Measurements from ENCODE around the gene WIZ.
A peak's percentile ranks its signal among the peaks of the same experiment; 100 is the strongest.
"Not testable (repeated sequence)": the region's sequence is repeated elsewhere in the genome, so short reads cannot be mapped to it uniquely, and the experiment has no call there.

Gene WIZ

DNA sequence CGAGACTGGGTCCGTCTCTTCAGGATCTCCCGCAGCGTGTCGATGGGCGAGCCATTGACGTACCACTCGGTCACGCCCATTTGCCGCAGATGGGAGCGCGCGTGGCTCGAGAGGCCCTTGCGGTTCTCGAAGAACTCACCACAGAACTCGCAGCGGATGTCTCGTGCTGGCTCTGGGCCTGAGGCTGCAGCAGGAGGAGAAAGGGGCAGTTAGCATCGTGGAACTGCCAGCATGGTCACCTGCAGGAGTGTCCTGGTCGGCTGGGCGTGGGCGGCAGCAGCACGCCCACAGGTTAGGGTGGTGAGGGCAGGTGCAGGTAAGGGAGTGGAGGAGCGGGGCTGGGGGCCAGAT lies 22.4 kb downstream of the WIZ start:
- DNase-seq: no peak

DNA sequence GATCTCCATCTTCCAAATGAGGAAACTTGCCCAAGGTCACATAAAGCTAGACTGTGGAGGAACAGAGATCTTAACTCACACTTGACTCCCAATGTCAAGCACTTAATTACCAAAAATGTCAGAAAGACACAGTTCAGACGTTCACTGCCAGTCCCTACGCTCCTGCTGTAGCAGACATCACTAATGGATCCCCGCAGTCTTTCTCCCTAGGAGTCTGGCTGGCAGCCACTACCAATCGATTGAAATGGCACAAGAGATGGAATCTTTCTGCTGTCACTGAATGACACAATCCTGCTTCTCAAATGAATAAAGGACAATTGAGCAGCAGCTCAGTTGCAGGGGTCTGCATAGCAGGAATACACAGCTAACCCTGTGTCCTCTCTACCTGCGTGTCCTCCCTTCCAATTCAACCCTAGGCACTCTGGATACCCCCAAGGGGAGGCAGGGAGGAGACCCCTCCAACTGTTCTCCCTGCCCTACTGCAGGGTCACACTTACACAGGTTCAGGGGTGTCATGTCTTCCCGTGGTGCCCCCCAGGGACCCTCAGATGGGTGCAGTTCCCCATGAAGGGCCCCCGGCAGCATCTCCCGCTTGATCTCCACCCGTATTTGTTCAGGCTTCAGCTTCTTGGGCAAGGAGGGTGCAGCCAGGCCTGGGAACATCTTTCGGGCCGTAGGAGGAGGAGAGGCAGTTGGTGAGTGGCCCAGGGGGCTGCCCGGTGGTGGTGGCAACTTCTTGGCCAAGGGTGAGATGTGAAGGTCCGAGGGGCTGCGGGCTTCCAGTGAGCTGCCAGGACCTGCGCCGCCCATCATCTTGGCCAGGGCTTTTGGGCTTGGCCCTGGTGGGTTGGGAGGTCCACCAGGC lies 23.0 kb downstream of the WIZ start:
- DNase-seq: no peak

DNA sequence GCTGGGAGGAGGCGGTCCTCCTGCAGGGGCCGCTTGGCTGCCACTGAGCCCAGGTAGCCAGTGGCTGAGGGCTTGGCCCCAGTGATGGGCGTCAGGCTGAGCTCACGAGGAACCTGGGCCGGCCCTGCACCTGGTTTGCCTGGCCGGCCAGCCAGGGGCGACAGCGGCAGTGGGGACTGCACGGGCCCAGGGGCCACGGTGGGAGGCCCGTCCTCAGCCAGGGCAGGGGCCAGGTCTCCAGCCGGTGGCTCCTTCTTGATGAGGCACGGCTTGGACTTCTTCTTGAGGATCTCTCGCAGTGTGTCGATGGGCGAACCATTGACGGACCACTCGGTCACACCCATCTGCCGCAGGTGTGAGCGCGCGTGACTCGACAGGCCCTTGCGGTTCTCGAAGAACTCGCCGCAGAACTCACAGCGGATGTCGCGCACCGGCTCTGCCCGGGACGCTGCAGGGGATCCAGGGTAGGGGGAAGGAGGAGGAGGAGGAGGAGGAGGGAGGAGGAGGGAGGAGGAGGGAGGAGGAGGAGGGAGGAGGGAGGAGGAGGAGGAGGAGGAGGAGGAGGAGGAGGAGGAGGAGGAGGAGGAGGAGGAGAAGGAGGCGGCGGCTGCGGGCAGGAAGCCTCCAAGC lies 24.3 kb downstream of the WIZ start:
- DNase-seq: no peak

DNA sequence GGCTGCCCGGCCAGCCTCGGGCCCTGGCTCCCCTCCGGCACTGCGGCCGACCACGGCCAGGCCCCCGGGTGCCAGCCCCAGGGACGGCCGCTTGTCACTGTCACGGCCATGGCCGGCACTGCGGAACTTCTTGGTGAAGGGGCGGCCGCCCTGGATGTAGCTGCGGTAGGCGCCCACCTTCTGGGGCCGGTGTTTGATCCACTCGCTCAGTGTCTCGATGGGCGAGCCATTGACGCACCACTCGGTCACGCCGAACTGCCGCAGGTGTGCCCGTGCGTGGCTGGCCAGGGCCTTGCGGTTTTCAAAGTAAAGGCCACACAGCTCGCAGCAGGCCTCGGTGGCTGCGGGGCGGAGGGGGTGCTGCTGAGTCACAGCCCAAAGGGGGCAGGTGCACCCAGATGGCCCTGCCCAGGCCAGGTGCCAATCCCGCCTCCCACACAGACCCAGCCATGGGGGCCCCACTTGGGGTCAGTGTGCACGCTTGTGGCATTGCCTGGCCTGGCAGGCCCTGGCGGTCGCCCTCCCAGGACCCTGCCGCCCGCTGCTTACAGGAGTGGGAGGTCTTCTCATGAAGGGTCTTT lies 25.0 kb downstream of the WIZ start:
- DNase-seq: no peak

DNA sequence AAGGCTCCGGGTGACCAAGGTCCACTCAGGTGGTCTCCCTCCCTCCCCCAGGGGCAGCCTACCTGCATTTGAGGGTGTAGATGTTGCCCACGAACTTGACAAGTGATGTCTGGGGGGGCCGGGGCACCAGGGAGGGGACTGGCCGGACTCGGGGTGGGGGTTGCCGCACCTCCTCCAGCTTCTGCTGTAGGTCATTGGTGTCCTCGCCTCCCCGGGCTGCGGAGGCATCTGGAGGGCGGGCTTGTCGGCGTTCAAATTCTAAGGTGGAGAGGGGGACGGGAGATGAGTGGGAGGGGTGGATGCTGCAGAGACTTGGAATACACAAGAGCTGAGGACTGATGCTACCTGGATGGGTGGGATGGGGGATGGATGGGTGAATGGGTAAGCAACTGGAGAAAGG lies 25.6 kb downstream of the WIZ start:
- DNase-seq: no peak

DNA sequence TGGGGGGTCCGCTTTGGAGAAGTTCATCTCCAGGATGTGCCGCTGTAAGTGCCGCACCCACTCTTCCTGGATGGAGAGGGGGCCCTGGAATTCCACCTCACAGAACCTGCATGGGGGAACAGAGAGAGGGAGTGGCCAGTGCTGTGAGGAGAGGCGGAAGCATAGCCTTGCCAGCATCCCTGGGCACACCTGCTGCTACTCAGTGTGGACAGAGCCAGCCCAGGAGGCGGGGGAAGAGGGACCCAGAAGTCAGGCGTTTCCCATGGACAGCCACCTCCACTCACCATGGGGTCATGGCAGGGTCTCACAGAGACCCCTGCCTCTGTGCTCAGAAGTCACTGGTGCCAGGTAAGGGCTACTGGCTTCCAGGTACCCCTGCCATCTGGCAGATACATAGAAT lies 26.6 kb downstream of the WIZ start:
- no peak for DNase-seq

DNA sequence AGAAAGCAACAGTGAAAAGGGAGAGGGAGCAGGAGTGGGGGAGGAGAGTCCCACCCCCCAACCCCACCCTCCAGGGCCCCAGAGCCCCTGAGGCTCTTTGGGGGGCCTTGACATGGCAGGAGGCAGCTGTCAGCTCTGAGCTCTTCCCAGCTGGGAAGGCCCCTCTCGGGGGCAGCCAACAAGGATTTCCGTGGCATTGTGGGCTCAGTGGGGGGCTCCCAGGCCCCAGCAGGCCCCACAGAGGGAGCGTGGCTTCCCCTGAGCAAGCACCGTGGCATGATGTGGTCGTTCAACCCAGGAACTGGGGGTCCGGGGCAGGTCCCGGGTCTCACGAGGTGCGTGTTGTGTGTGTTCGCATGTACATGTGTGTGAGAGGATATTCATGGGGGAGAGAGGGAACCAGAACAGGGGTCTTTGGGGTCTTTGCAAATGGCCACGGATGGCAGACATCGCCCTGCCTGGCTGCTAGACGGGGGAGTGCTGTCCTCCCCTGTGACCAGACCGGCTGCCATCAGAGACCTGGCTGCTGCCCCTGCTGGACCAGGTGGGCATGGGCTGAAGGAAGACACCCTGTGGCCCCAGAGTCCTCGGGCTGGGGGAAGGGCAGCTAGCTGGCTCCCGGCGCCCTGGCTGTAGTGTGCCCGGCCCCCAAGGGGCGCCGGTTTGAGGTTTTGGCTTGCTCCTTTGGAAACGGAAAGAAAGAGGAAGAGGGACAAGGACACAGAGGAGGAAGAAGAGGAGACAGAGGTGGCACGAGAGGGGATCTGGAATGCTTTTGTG lies 27.3 kb downstream of the WIZ start:
- no peak for DNase-seq

DNA sequence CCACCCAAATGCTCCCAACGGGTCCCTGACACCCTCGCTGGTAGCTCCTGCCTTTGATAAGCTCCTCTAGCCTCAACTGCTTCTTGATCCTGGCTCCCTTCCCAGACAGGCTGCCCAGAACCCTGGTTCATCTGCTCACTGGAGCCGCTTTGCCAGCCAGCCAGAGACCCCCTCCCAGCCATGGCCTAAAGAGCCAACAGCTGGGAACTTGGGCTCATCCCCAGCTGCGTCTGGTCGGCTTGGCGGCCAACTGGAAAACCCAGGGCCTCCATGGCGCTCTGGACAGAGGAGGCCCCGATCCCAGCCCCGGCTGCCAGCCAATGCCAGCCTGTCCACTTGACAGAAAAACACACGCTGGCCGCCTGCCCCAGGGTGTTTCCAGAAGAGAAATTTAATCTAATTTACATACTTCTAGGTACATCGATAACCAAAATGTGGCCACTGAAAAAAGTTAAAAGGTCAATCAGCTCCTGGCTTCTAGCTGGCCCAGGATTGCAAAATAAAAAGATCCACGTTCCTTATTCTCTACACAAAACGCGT lies 28.0 kb downstream of the WIZ start:
- DNase-seq: no peak

DNA sequence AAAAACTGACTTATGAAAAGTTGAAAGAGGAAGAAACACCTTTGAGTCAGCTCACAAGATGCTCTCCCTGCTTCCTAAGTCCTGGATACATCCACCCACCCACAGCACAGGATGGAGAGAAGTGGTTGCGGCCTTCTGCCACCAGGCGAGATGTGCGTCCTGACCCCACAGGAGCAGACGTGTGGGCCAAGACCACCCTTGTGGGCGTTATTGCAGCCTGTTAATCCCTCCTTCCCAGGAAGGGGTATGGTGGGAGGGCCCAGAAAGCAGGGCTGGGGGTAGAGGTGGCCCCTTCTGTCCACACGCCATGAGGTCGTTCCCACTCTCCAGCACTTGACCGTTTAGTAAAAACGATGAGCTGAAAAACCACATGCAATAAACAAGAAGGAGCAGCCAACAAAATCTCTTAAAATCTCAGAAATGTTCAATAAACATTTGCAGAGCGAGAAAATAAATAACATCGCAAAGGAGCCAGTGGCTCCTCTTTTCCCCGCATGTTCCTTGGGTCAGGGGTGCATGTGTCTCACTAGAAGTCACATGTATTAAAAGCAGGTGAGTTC lies 28.5 kb downstream of the WIZ start:
- DNase-seq: no peak

DNA sequence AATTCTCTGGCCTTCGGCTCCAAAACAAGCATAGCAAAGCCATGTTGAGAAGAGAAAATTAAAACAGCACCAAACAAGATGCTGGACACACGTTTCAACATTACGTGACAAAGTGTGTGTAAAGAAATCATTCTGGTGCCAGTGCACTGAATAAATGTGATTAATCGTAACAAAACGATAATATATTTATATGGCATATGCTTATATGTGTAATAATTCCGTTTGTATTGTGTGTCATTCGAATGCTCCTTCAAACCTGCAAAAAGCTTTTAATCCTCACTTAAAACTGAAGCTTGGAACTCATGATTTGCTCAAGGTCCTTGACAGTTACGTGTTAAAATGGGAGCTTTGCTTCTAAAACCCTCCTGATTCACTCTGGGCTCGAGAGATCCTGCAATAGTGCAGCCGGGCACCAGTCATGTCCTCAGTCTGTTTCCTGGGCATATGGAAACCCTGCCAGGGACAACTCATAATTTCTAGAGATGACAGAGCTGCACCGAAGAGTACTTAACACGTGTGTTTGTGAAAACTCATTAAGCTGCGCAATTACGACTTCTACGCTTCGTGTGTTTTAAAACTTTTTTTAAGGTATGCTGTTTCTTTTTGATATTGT lies 30.2 kb downstream of the WIZ start:
- no peak for DNase-seq

DNA sequence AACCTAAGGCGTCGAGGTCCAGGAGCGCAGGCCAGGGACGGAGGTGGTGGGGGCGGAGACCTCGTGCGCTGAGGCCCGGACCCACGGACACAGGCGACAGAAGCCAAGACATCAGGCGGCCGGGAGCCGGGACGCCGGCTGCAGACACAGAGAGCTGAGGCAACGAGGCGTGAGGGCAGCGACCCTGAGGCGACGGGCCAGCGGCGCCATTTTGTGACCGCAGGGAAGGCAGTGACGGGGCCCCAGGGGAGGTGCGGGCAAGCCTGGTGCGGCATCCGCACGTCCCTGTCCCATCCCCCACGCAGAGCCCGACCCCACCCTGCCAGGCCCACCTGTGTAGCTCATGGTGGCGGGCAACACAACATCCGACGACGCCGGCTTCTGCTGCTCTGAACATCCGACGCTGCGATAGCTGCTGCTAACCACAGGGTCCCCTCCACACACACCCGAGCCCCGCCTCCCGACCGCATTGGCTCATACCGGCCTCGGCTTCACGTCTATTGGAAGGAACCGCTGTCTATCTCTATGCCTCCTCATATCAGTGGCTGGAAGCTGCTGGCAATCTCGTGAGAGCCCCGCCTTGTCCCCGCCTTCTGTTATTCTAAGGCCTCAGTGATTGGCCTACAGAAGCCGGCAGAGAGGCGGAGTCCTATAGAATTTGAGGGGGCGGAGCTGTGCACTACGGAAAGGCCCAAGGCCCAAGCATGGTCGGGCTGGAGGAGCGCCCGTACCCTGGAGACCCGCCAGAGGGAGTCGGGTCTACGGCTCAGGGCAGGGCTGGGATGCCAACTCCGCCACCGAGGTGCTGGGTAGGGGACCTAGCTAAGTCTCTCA lies 31.0 kb downstream of the WIZ start, which contains the start of gene AKAP8L:
Gene AKAP8L (minus strand): TSS at position 410 of the 834 bp plus-strand sequence. CDS start 65 bp downstream, at position 345.
- DNase-seq: peak; percentile 99

DNA sequence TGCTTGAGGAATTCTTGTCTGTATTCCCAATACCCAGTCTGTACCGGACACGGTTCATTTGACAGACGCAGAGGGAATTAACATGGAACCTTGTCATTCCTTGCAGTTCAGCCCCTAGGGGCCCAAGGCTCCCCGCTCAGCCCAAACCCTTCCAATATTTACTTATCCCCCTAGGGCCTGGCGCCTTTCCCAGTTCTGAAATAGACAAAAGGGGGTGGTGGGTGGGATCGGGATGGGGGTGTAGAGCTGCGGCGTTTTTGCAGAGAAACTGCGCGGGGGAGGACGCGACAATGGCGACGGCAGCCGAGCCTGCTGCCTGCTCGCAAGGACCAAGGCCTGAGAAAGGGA lies 31.6 kb downstream of the WIZ start:
- DNase-seq: no peak

DNA sequence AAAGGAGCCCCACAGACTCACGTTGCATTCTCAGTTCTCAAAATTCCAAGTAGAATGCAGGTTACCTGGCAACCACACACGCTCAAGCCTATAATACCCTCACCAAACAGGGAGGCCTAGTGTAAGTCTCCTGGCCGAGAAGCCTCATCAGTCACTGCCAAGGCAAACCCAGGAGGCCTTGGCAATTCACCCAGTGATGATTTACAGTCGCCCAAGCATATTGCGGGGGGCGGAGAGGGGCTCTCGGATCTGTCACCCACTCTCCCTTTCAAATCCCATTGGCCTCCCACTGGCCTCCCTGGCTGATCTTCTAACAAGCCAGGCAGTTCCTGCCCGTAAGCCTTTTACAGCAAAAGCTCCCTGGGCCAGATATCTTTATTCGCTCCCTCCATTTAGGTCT lies 32.1 kb downstream of the WIZ start:
- DNase-seq: no peak

DNA sequence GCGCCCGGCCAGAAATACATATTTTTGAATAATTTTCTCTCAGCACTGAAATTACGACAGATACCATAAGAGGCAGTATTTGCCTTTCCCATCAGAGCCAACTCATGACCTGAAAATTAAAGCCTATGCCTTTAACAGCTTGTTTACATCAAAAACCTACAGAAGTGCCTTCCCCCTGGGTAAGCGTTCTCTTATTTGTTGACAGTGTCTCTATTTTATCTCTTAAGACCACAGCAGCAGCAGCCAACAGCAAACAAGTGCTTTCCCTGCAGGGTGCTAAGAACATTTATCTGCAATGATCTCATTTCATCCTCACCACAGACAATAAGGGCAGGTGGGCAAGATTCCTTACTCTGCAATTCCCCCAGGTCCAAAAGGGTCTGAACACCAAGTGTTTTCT lies 36.9 kb downstream of the WIZ start:
- no peak for DNase-seq

DNA sequence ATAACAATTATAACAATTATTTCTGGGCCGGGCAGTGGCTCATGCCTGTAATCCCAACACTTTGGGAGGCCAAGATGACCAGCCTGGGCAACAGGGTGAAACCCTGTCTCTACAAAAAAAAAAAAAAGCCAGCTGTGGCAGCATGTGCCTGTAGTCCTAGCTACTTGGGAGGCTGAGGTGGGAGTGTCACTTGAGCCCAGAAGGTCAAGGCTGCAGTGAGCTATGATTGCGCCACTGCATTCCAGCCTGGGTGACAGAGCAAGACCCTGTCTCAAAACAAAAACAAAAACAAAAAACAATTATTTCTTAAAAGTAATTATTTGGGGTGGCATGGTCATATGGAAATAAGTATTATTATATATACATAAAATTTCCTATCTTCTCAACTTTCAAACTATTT lies 38.4 kb downstream of the WIZ start:
- not testable (repeated sequence) for DNase-seq

DNA sequence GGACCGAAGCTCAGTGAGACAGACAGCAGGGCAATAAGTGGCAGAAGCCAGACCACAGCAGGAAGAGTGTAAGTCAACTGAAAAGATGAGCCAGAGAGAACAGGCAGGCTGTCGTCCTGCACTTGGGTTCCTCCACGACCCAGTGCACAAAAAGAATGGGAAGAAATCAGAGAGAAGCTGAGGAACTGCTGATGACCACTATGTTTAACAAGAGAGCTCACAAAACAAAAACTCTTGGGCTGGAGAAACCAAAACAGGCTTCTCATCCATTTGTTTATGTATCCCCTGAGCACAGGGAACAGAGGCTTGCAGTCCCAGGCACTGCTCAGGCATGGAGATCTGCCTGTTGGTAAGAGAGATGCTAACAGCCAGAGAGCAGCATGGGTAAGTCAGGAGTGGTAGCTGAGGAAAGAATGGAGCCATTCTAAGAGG lies 45.0 kb downstream of the WIZ start:
- DNase-seq: no peak

DNA sequence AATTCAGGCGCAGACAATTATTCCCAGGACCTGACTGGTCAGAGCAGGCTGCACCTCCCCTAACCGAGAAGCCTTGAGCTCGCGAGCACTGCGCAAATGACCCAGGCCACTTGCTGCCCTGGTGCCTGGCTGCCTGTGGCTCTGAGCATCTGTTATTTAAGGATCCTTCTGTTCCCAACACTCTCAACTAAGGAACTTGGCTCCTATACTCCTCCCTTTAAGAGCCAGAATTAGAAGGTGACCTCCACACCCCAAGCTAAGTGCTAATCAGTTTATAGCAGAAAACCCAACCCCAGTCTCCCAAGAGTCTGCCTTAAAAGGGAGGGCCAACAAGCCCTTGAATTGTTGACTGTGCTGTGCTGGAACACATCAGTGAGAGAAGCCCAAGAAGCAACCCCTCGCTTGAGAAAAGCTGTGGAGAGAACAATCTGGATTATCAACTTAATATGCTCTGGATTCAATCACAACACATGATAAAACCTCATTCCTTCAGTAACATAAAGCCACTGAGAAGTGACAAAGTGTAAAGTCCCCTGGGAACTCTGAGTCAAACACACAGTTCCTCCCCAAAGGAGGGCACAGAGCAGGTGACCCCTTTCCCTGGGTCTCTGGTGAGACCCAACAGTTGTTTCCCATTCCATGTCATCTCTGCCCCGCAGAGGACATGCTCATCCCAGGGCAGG lies 45.5 kb downstream of the WIZ start:
- no peak for DNase-seq

DNA sequence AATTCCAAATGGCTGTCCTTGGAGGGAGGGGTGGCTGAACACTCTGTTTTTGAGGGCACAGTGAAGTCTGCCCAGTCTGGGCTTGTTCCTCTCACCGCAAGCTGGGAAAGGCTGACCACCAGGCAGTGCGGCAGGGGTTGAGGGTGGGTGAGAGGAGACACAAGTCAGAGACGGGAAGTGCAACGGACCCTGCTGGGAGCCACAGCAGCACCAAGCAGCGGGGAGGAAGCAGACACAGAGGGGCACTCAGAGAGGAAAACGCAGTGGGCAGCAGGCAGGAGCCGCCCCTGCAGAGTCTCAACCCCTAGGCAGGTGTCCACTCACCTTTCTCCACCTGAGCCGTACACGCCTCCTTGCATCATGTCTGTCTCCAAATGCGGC lies 46.6 kb downstream of the WIZ start:
- no peak for DNase-seq

DNA sequence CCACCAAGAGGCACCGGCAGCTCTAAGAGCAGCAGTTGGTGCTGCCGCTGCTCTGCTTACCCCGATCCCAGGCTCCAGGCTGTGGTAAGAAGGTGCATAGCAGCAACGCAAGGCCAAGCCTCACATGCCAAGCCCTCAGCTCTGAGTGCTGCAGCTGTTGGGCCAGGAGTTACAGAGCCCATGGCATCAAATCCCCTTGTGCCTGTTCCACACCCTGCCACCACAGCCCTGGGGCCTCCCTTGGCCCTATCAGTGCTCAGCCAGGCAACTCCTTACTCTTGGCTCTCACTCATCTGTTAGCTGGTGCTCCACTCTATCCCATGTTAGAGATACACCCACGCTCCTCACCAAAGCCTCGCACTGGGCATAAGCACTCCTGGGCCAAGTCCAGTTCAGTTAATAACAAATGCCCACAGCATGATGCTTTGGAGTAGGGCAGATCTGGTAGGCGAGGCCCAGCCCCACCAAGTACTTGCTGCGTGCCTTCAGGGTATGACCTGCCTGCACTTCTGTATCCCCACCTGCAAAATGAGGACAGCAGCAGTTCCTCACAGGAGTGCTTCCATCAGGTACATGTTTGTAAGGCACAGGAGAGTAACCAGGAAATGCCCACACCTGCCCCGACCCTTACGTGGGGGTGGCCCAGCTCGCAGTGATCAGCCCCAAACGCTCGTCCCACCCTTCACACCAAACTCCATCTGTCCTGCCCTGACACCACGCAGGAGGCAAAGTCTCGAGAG lies 47.2 kb downstream of the WIZ start:
- no peak for DNase-seq

DNA sequence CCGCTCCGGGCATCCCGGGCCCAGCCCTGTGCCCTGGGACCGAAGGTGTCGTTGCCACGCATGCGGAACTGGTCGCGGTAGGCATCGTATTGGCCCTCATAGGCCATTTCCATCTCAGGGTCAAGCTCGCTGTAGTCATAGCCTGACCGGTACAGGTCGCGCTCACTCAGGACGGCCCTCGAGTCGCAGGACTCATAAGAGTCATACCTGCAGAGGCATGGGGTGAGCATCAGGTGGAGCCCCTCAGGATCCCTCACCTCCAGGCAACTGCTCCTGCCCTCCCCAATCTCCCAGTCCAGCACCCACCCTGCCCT lies 48.4 kb downstream of the WIZ start:
- DNase-seq: no peak

Measured in activated naive CD4-positive, alpha-beta T cell treated with Interleukin-2 at 50 U/mL for 16 hours (primary cell).